ENCODE results near the gene CARMIL1. TPM values are rescaled to one million over a fixed set of nuclear protein-coding genes. Genes with fewer than 3 reads are reported as not detected.

CARMIL1 gene
- total RNA-seq, 1 experiment from 2014 or later: 21.2 TPM

GRCh38 chr6:25413207-25413905 is 134.2 kb downstream of the CARMIL1 start:
- no peak for DNase-seq (ENCODE audit: low read depth in 1 of 2, low spot score in 2 of 2)
- H3K4me1 ChIP-seq (replicated peaks): no peaks in the 10 kb centered on the region
- H3K4me3 ChIP-seq: no peak overlapping the region
- no peaks in the 10 kb centered on the region for H3K36me3 ChIP-seq
- H3K9me3 ChIP-seq (replicated peaks): no peaks in the 10 kb centered on the region
- no peaks in the 10 kb centered on the region for H3K27me3 ChIP-seq (replicated peaks)
- no peak overlapping the region for H3K27ac ChIP-seq

GRCh38 chr6:25414168-25414567 is 135.0 kb downstream of the CARMIL1 start:
- Histone ChIP-seq H3K9me3 (replicated peaks) (no peaks in the 10 kb centered on the region), H3K36me3 (no peaks in the 10 kb centered on the region), H3K27ac (no peak overlapping the region), H3K4me1 (replicated peaks) (no peaks in the 10 kb centered on the region), H3K4me3 (no peak overlapping the region), H3K27me3 (replicated peaks) (no peaks in the 10 kb centered on the region)
- no peak for DNase-seq (ENCODE audit: low read depth in 1 of 2, low spot score in 2 of 2)

DNA sequence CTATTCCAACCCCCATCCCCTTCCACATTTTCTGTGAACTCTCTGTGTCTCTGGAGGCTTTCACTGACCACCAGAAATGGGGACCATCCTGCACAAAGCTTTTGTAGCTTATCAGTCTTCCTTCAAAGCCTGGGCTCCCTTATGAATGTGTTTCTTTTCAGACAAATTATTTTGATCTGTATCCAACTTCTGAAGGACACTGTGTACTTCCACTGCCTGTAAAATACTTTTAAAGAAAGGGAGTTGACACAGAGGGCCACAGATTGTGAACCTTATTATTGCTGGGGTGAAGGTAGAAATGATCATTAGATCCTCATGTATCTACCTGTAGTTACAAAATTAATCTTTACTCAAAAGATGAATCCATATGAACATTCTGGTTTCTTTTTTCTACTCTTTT is 135.6 kb downstream of the CARMIL1 start:
- Histone ChIP-seq H3K4me3 (no peak overlapping the region), H3K4me1 (replicated peaks) (no peaks in the 10 kb centered on the region), H3K36me3 (no peaks in the 10 kb centered on the region), H3K9me3 (replicated peaks) (no peaks in the 10 kb centered on the region), H3K27me3 (replicated peaks) (no peaks in the 10 kb centered on the region), H3K27ac (no peak overlapping the region)
- no peak for DNase-seq (ENCODE audit: low read depth in 1 of 2, low spot score in 2 of 2)

GRCh38 chr6:25415274-25415673 is 136.1 kb downstream of the CARMIL1 start:
- H3K9me3 ChIP-seq (replicated peaks): no peaks in the 10 kb centered on the region

DNA sequence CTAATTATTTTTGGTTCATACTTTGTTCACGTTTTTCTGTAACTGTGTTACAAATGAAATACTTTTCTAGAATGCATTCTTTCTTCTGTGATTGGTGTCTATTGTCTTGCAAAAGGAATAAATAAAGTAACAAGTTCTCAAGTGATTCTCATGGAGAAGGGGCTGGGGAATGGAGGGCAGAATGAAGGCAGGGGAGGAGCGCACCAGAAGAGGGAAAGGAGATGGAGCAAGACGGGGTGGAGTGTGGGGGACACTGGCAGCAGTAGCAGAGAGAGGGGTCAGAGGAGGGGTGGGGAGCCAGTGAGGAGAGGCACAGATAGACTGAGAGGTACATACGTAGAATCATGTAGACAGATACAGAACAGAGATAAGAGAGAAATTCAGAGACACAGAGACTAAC is 136.5 kb downstream of the CARMIL1 start:
- Histone ChIP-seq H3K27ac (no peak overlapping the region), H3K4me1 (replicated peaks) (no peaks in the 10 kb centered on the region), H3K27me3 (replicated peaks) (no peaks in the 10 kb centered on the region), H3K4me3 (no peak overlapping the region), H3K9me3 (replicated peaks) (no peaks in the 10 kb centered on the region), H3K36me3 (no peaks in the 10 kb centered on the region)
- DNase-seq (ENCODE audit: low read depth in 1 of 2, low spot score in 2 of 2): no peak

More at GRCh38 chr6:25415274-25415673, 136.1 kb downstream of the CARMIL1 start:
- H3K4me1 ChIP-seq (replicated peaks): no peaks in the 10 kb centered on the region
- H3K36me3 ChIP-seq: no peaks in the 10 kb centered on the region
- H3K27ac ChIP-seq: no peak overlapping the region
- no peak for DNase-seq (ENCODE audit: low read depth in 1 of 2, low spot score in 2 of 2)
- no peak overlapping the region for H3K4me3 ChIP-seq
- H3K27me3 ChIP-seq (replicated peaks): no peaks in the 10 kb centered on the region

DNA sequence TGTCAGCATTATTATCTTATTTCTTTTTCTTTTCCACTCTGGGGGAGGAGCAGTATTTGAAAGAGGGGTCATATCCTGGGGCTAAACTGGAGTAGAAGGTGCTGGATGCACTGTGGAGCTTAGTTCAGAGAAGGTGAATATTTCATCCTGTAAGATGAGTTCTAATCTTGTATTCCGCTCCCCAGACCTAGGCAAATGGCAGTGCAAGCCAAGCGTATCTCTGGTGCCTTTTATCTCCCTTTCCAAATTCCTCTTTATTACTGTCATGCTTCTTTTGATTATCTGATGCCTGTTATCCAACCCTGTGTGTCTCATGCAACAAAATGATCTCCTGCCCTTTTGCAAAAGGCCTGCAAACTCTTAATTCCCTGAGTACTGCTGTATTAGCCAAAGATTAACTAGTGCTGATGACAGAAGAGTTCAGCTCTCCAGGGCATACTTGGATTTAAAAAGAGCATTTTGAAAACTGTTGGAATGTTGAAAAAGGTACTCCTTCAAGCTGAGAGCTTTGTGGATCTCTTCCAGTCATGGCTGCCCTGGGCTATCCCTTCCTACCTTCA is 138.0 kb downstream of the CARMIL1 start:
- no peak for DNase-seq (ENCODE audit: low read depth in 1 of 2, low spot score in 2 of 2)
- no peak overlapping the region for H3K27ac ChIP-seq
- H3K4me3 ChIP-seq: no peak overlapping the region
- H3K27me3 ChIP-seq (replicated peaks): no peaks in the 10 kb centered on the region
- no peaks in the 10 kb centered on the region for H3K9me3 ChIP-seq (replicated peaks)
- H3K4me1 ChIP-seq (replicated peaks): no peaks in the 10 kb centered on the region
- H3K36me3 ChIP-seq: no peaks in the 10 kb centered on the region

GRCh38 chr6:25418454-25419052 is 139.4 kb downstream of the CARMIL1 start:
- H3K4me1 ChIP-seq (replicated peaks): no peaks in the 10 kb centered on the region
- no peaks in the 10 kb centered on the region for H3K9me3 ChIP-seq (replicated peaks)
- no peaks in the 10 kb centered on the region for H3K36me3 ChIP-seq
- DNase-seq (ENCODE audit: low read depth in 1 of 2, low spot score in 2 of 2): no peak
- H3K27ac ChIP-seq: no peak overlapping the region
- no peaks in the 10 kb centered on the region for H3K27me3 ChIP-seq (replicated peaks)
- no peak overlapping the region for H3K4me3 ChIP-seq

- Histone ChIP-seq H3K4me1 (replicated peaks) (no peaks in the 10 kb centered on the region), H3K4me3 (no peak overlapping the region), H3K36me3 (no peaks in the 10 kb centered on the region), H3K27ac (no peak overlapping the region), H3K9me3 (replicated peaks) (no peaks in the 10 kb centered on the region), H3K27me3 (replicated peaks) (no peaks in the 10 kb centered on the region)
- DNase-seq (ENCODE audit: low read depth in 1 of 2, low spot score in 2 of 2): no peak
Observed at GRCh38 chr6:25419879-25420278, 140.7 kb downstream of the CARMIL1 start.

- no peak overlapping the region for H3K4me3 ChIP-seq
- no peaks in the 10 kb centered on the region for H3K36me3 ChIP-seq
- no peak for DNase-seq (ENCODE audit: low read depth in 1 of 2, low spot score in 2 of 2)
- no peaks in the 10 kb centered on the region for H3K9me3 ChIP-seq (replicated peaks)
- no peaks in the 10 kb centered on the region for H3K4me1 ChIP-seq (replicated peaks)
- H3K27me3 ChIP-seq (replicated peaks): no peaks in the 10 kb centered on the region
- no peak overlapping the region for H3K27ac ChIP-seq
Observed at GRCh38 chr6:25423358-25423757, 144.2 kb downstream of the CARMIL1 start.

DNA sequence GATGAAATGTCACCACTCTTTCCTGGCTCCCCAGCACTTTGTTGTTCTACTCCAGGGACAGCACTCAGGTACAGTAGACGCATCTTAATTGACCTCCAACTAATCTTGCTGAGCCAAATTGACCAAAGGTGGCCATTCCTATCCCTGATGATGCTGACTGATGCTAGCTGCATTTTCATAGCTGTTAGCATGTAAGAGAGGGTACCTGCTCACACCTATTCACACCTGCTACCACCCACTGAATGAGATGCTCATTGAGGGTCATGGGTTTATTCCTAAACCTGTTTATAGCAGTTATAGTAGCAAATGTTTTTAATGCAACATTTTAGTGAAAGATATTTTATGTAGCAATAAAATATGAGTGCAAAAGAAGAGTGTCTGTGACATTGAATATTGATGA is 145.1 kb downstream of the CARMIL1 start:
- DNase-seq (ENCODE audit: low read depth in 1 of 2, low spot score in 2 of 2): no peak
- Histone ChIP-seq H3K9me3 (replicated peaks) (no peaks in the 10 kb centered on the region), H3K4me1 (replicated peaks) (no peaks in the 10 kb centered on the region), H3K27ac (no peak overlapping the region), H3K4me3 (no peak overlapping the region), H3K27me3 (replicated peaks) (no peaks in the 10 kb centered on the region), H3K36me3 (no peaks in the 10 kb centered on the region)

DNA sequence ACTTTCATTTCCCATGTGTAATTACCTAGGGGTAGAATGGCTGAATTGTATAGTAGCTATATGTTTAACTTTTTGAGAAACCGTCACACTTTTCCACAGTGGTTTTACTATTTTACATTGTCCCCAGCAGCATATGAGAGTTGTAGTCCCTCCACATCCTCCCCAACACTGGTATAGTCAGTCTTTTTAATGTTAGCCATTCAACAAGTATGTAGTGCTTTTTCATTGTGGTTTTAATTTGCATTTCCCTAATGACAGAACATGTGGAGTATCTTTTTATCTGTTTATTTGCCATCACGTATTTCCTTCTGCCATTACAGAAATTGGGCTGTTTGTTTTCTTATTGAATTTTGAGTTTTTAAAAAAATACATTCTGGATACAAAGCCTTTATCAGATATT is 148.4 kb downstream of the CARMIL1 start:
- Histone ChIP-seq H3K4me1 (replicated peaks) (no peaks in the 10 kb centered on the region), H3K4me3 (no peak overlapping the region), H3K27ac (no peak overlapping the region), H3K36me3 (no peaks in the 10 kb centered on the region), H3K27me3 (replicated peaks) (no peaks in the 10 kb centered on the region), H3K9me3 (replicated peaks) (no peaks in the 10 kb centered on the region)
- DNase-seq (ENCODE audit: low read depth in 1 of 2, low spot score in 2 of 2): no peak

DNA sequence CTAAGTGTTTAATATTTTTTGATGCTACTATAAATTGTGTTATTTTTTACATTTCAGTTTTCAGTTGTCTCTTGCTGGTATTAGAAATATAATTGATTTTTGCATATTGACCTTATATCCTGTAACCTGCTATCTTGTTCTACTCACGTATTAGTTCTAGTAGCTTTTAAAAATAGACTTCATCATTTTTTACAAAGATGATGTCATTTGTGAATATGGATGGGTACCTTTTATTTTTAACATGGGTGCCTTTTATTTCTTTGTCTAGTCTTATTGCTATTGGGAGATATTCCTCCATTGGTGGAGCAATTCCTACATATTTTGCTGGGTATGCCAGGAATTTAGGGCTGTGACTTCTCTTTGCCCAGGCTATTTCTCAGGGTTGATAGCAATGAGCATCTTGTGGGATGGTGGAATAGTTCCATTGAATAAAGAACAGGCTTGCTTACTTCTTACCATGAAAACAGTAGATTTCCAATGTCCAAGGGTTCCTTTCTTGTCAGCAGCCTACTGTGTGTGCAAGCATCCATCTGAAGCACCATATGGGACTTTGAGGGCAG is 149.7 kb downstream of the CARMIL1 start:
- Histone ChIP-seq H3K36me3 (no peaks in the 10 kb centered on the region), H3K4me1 (replicated peaks) (no peaks in the 10 kb centered on the region), H3K27me3 (replicated peaks) (no peaks in the 10 kb centered on the region), H3K9me3 (replicated peaks) (no peaks in the 10 kb centered on the region), H3K27ac (no peak overlapping the region), H3K4me3 (no peak overlapping the region)
- no peak for DNase-seq (ENCODE audit: low read depth in 1 of 2, low spot score in 2 of 2)

GRCh38 chr6:25431306-25431974 is 152.3 kb downstream of the CARMIL1 start:
- Histone ChIP-seq H3K4me3 (no peak overlapping the region), H3K4me1 (replicated peaks) (no peaks in the 10 kb centered on the region), H3K36me3 (no peaks in the 10 kb centered on the region), H3K27me3 (replicated peaks) (no peaks in the 10 kb centered on the region), H3K9me3 (replicated peaks) (no peaks in the 10 kb centered on the region), H3K27ac (no peak overlapping the region)
- no peak for DNase-seq (ENCODE audit: low read depth in 1 of 2, low spot score in 2 of 2)

DNA sequence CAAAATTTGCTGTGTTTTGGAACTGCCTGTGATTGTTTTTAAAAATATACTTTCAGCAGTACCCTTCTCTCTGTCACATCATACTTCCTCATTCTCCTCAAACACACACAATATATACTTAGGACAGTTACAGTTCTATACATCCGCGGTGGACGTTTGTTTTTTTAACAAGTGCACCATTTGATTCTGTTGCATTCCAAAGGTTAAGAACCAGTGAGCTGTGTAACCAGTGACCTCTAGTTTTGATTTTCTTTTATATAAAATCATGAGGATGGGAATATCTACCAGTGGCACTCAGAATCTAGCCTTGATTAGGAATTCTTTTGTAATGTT is 152.8 kb downstream of the CARMIL1 start:
- Histone ChIP-seq H3K4me1 (replicated peaks) (no peaks in the 10 kb centered on the region), H3K9me3 (replicated peaks) (no peaks in the 10 kb centered on the region), H3K27ac (no peak overlapping the region), H3K4me3 (no peak overlapping the region), H3K36me3 (no peaks in the 10 kb centered on the region), H3K27me3 (replicated peaks) (no peaks in the 10 kb centered on the region)
- DNase-seq (ENCODE audit: low read depth in 1 of 2, low spot score in 2 of 2): no peak
